Thyroid gland (tissue), 4 donors: ENCODE measurements around the gene TYSND1.

ENCODE experiments used
- POLR2A ChIP-seq, 2 donors: fragments of 450-650 bp; IDR thresholded peaks; one replicate each; pipeline ENCODE4 v1.6.1; 2017; ENCODE audit warnings: antibody characterized with exemption in 2 of 2, mild to moderate bottlenecking in 2 of 2, moderate library complexity in 1 of 2
- TF ChIP-seq, protein P1 (sequence below), 6 experiments: fragments of 200-600 bp in 3 of 6; fragments of 450-650 bp in 3 of 6; sonication (generic) in 3 of 6; IDR thresholded peaks; one replicate each; pipeline ENCODE4 v1.5.1; 2016 to 2019; ENCODE audit warnings: antibody characterized with exemption in 6 of 6, mild to moderate bottlenecking in 2 of 6, inconsistent platforms in 1 of 6, moderate library complexity in 1 of 6

DNA sequence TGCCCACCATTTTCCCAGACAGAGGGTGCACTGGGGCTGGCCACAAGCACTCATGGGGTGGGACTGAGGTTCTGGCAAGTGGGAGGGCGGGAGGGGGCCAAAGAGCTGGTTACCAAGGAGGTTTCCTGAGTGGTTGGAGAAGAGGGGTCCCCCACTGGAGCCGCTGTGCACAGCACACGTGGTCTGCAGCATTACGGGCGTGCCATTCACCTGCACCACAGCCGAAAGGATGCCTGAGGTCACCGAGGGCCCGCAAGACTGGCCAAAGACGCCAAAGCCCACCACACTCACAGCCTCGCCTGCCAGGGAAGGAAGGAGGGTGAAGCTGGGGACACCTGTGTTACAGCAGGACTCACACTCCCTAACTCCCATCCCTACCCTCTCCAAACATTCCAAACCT, 3.9 kb downstream of the TYSND1 start:
- TF ChIP-seq, protein P1, sequence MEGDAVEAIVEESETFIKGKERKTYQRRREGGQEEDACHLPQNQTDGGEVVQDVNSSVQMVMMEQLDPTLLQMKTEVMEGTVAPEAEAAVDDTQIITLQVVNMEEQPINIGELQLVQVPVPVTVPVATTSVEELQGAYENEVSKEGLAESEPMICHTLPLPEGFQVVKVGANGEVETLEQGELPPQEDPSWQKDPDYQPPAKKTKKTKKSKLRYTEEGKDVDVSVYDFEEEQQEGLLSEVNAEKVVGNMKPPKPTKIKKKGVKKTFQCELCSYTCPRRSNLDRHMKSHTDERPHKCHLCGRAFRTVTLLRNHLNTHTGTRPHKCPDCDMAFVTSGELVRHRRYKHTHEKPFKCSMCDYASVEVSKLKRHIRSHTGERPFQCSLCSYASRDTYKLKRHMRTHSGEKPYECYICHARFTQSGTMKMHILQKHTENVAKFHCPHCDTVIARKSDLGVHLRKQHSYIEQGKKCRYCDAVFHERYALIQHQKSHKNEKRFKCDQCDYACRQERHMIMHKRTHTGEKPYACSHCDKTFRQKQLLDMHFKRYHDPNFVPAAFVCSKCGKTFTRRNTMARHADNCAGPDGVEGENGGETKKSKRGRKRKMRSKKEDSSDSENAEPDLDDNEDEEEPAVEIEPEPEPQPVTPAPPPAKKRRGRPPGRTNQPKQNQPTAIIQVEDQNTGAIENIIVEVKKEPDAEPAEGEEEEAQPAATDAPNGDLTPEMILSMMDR (IDR thresholded peaks at IDR 0.05) = no peak
- TF ChIP-seq POLR2A (IDR thresholded peaks at IDR 0.05) = no peak
